ENCODE results near the gene FBLN1. TPM values are rescaled to one million over a fixed set of nuclear protein-coding genes. Genes with fewer than 3 reads are reported as not detected.

The FBLN1 gene
- total RNA-seq, 1 experiment from 2014 or later, result 23.4 TPM

GRCh38 chr22:45548247-45548840 is 45.7 kb downstream of the FBLN1 start:
- CTCF ChIA-PET, result no interaction called here
- intact Hi-C loops (cut with micrococcal nuclease), result no loop called here
- no peaks in the 10 kb centered on the region for H3K9me3 ChIP-seq (ENCODE audit: control insufficient read depth in 1 of 2, insufficient read depth in 1 of 2, low read depth in 1 of 2, low read length in 2 of 2)
- RAD21 ChIA-PET (ENCODE audit: low non-redundant PET in 1 of 2, low total read pairs in 2 of 2, uncharacterized antibody in 2 of 2, unreplicated experiment in 2 of 2), result no interaction called here
- BruUV-seq (replicated peaks), result no TSS peak
- H3K27ac ChIP-seq (ENCODE audit: low read depth, low read length), result peak overlapping the region; percentile 58; the same call in 1 of the 2 replicates
- no peak for TF ChIP-seq ELF1 (IDR thresholded peaks at IDR 0.05; ENCODE audit: borderline replicate concordance, low read depth)
- no peak for ATAC-seq
- no peaks in the 10 kb centered on the region for H3K9me2 ChIP-seq (ENCODE audit: insufficient read depth)
- POLR2A ChIA-PET, result no interaction called here
- H2AFZ ChIP-seq (ENCODE audit: low read depth, low read length, poor library complexity, severe bottlenecking), result no peak overlapping the region
- no peak overlapping the region for H3K4me3 ChIP-seq (replicated peaks in 1 of 2; ENCODE audit: low read depth in 1 of 2, low read length in 2 of 2)
- no peaks in the 10 kb centered on the region for H3K79me2 ChIP-seq (ENCODE audit: insufficient read depth, low read length)
- DNase-seq (ENCODE audit: low read depth, low spot score), result no peak
- H4K20me1 ChIP-seq (ENCODE audit: insufficient read depth), result no peaks in the 10 kb centered on the region
- H3K36me3 ChIP-seq (ENCODE audit: control insufficient read depth in 1 of 2, insufficient read depth in 2 of 2, low read length in 2 of 2), result no peaks in the 10 kb centered on the region
- H3K9ac ChIP-seq (ENCODE audit: low read length), result no peak overlapping the region
- peak overlapping the region; percentile 51 for H3K4me2 ChIP-seq (ENCODE audit: low read length)
- H3K27me3 ChIP-seq (ENCODE audit: insufficient read depth, low read length), result no peaks in the 10 kb centered on the region
- H3K4me1 ChIP-seq (ENCODE audit: control insufficient read depth in 1 of 2, insufficient read depth in 2 of 2, low read length in 2 of 2), result peaks cover 9 to 23% of the 10 kb centered on the region in 2 experiments; a peak in 3 of 4 replicates

- Histone ChIP-seq H3K27me3 (ENCODE audit: insufficient read depth, low read length) (no peaks in the 10 kb centered on the region), H3K27ac (ENCODE audit: low read depth, low read length) (peak overlapping the region; percentile 58), H2AFZ (ENCODE audit: low read depth, low read length, poor library complexity, severe bottlenecking) (no peak overlapping the region), H3K4me3 (replicated peaks in 1 of 2; ENCODE audit: low read depth in 1 of 2, low read length in 2 of 2) (peak overlapping the region in 1 of 2 experiments; percentile 2; a peak in 1 of 4 replicates), H3K9me2 (ENCODE audit: insufficient read depth) (no peaks in the 10 kb centered on the region), H3K9me3 (ENCODE audit: control insufficient read depth in 1 of 2, insufficient read depth in 1 of 2, low read depth in 1 of 2, low read length in 2 of 2) (no peaks in the 10 kb centered on the region), H3K4me2 (ENCODE audit: low read length) (peak overlapping the region; percentile 51), H3K79me2 (ENCODE audit: insufficient read depth, low read length) (no peaks in the 10 kb centered on the region), H3K36me3 (ENCODE audit: control insufficient read depth in 1 of 2, insufficient read depth in 2 of 2, low read length in 2 of 2) (no peaks in the 10 kb centered on the region), H3K9ac (ENCODE audit: low read length) (peak overlapping the region; percentile 19; the same call in 1 of the 2 replicates), H4K20me1 (ENCODE audit: insufficient read depth) (no peaks in the 10 kb centered on the region), H3K4me1 (ENCODE audit: control insufficient read depth in 1 of 2, insufficient read depth in 2 of 2, low read length in 2 of 2) (peaks cover 11 to 31% of the 10 kb centered on the region in 2 experiments; a peak in 3 of 4 replicates)
- intact Hi-C loops (cut with micrococcal nuclease), result no loop called here
- DNase-seq (ENCODE audit: low read depth, low spot score) (peak; percentile 37), ATAC-seq (peak; percentile 77)
- RAD21 ChIA-PET (ENCODE audit: low non-redundant PET in 1 of 2, low total read pairs in 2 of 2, uncharacterized antibody in 2 of 2, unreplicated experiment in 2 of 2), result interaction anchor here in 1 of 2 experiments (0.7 kb wide), 1 partner anchor 66 kb away, joined by 3 read pairs; no protein-coding TSS in a partner anchor
- POLR2A ChIA-PET, result no interaction called here
- TF ChIP-seq RAD21 (IDR thresholded peaks at IDR 0.05; ENCODE audit: low read depth), result peak; percentile 28; the same call in 1 of the 2 replicates
- no peak for TF ChIP-seq POLR2A (IDR thresholded peaks at IDR 0.05; ENCODE audit: borderline replicate concordance, extremely low read depth, insufficient read depth, insufficient read length)
- peak; percentile 52; the same call in 1 of the 2 replicates for TF ChIP-seq FOSL1 (IDR thresholded peaks at IDR 0.05; ENCODE audit: low read depth)
- TF ChIP-seq ZFX (IDR thresholded peaks at IDR 0.05), result no peak
- TF ChIP-seq EGR1 (IDR thresholded peaks at IDR 0.05; ENCODE audit: low read depth), result no peak
- TF ChIP-seq CEBPB (IDR thresholded peaks at IDR 0.05; ENCODE audit: low read depth), result no peak
- peak; percentile 8 to 59 (median 54); a peak in 4 of 6 replicates for TF ChIP-seq CTCF (IDR thresholded peaks at IDR 0.05 in 2 of 3, conservative IDR thresholded peaks at IDR 0.05 in 1 of 3; ENCODE audit: borderline replicate concordance in 1 of 3, insufficient read depth in 1 of 3, low read depth in 2 of 3, low read length in 2 of 3)
- TF ChIP-seq SIN3A (IDR thresholded peaks at IDR 0.05; ENCODE audit: low read depth), result no peak
- TF ChIP-seq SP1 (IDR thresholded peaks at IDR 0.05; ENCODE audit: low read depth), result peak; percentile 23; the same call in 1 of the 2 replicates
- no peak for TF ChIP-seq SRF (IDR thresholded peaks at IDR 0.05; ENCODE audit: low read depth)
- peak; percentile 57 for TF ChIP-seq MAX (IDR thresholded peaks at IDR 0.05)
- no TSS peak for BruUV-seq (replicated peaks)
- CTCF ChIA-PET, result interaction anchor here (0.6 kb wide), 1 partner anchor 107 kb away, joined by 3 read pairs; no protein-coding TSS in a partner anchor
Observed at GRCh38 chr22:45548991-45549761, 46.5 kb downstream of the FBLN1 start.

Measured in HCT116 (cell line).